NCI-H1417 treated with DMSO at 0.1 percent for 48 hours (cell line): Measurements from ENCODE around the gene POP7.

Source experiments
- DNase-seq: peaks from one replicate; lab custom pipeline; 2025; lab: John Stamatoyannopoulos, UW

Gene POP7

DNA sequence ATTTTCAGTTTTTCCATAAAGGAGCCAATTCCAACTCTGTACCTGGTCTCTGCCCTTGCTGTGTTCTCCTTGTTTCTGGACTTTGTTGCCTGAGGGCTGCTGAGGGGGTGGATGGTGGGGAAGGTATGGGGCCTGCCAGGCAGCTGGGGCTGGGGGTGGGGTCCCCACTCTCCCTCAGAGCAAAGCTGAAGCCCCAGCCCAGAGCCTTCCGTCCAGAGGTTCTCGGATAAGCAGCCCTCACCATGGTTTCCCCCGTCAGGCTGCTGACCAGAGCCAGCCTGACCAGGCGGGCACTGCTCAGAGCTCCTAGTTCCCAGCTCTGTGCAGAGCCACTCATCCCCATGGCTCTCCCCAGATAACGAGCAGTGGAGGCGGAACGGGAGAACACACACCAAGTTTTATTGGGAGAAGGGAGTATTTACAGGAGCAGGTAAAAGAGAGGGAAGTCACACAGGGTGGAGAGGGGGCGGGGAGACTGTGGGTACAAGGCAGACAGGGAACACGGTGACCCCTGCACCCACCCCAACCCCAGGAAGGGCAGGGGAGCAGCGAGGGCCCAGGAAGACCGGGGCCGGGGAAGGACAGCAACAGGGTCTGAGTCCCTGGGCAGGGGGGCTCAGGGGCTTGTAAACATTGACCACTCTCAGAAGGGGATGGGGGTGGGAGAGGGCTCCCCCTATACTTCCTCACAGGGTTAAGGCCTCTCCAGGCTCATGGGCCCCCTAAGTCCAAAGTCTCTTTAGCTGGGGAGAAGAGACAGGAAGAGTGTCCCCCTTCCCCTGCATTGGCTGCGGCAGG, 26.6 kb upstream of the POP7 start:
- DNase-seq = no peak

GRCh38 chr7:100679927-100680575, 25.9 kb upstream of the POP7 start:
- no peak for DNase-seq

GRCh38 chr7:100680576-100681271, 25.2 kb upstream of the POP7 start:
- DNase-seq = no peak

- no peak for DNase-seq
Measured at GRCh38 chr7:100681491-100682227, 24.3 kb upstream of the POP7 start.

DNA sequence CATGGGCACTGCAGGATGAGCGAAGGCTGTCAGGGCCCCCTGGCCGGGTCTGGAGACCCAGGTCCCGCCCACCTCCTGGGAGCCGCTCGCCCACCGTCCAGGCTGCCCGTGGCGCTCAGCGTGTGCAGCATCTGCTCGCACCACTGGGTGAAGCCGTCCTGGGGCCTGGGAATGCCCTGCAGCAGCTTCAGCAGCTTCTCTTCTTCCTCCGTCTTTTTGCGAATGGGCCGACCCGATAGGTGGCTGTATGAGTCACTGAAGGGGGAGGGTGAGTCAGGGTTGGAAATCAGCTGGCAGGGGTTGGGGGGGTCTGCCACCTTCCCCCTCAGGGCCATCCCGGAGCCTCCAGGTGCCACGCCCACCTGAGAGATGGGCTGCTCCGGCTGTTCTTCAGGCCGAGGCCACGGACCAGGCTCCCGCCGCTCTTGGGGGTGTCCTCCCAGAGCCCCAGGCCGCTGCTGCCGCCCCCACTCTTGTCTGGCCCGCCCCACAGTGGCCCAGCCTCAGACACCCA, 23.6 kb upstream of the POP7 start:
- DNase-seq = no peak

DNA sequence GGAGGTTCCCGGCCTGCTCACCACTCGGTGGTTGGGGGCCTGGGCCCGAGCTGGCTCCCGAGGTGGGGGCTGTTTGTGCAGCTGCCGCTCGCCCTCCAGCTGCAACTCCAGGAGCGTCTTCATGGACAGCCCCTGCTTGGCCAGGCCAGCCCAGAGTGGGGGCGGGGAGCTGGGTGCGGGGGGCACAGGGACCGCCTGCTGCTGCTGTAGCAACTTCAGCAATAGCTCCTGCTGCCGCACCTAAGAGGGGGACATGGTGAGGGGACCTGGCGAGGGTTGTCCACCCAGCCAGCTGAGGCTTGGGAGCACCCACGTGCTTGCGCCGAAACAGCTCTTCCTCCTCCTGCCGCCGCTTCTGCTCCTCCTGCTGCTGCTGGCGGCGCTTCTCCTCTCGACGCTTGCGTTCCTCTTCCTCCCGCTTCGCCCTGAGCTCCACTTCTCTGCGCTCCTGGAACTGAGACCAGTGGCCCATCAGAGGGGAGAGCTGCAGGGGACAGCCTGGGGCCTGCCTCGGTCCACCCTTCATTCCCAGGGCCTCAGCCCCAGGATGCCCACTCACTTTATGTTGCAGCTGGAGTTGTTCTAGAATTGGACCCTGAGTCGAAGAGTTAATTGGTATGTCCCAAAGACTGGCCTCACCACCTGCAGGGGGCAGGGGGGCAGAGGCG, 22.8 kb upstream of the POP7 start:
- no peak for DNase-seq

DNA sequence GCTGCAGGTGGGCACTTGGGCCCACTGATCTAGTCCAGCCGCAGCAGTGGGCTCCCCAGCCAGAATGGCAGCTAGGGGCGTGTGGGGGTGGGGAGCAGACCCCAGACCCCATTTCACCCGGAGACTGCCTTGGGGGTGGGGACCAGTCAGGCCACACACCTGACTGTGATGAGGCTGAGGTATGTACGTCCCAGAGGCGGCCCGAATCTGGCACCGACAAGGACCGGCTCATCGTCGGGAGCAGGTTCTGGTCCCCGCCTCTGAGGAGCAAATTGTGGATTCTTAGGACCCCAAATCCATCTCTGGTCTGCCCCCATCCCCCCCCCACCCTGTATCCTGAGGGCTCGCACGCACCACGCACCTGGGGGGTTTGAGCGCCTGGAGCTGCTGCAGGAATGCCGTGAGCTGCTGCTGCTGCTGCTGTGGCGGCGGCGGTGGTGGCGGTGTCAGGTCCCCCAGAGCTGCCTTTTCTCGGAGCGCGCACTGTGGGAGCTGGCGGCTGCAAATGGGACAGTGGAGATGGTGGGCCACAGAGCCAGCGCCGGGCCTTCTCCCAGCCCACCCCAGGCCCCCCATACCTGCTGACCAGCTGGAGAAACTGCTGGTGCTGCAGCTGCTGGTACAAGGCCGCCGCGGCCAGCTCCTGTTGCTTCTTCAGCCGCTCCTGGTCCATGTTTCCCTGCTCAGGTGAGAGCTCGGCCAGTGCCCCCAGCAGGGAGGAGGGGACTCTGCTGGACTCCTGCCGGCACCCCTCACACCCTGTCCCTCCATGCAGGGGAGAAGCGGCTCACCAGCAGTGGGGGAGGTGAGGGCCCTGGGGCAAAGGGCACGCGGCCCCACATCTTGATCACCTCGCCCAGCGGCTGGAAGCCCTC, 22.0 kb upstream of the POP7 start:
- DNase-seq = no peak

DNA sequence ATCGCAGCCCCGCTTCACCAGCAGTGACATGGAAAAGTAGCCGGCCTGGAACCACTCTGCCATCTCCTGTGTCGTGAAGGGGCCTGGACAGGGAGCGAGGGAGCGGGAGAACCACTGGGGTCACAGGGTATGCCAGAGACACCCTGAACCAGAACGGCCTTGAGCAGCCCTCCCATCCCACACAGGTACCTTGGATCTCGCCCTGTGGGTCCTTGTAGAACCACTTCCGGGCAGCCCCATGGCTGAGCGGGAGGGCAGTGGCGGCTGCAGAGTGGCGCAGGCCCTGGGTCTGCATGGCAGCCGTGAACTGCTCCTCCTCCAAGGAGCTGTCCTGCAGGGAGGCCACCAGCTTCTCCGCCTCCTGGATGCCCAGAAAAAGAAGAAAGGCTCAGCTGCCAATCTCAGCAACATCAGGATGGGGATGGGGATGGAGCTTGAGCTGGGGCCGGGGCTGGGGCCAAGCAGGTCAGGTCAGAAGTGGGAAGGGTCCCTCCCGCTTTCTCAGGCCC, 21.3 kb upstream of the POP7 start:
- DNase-seq = no peak

DNA sequence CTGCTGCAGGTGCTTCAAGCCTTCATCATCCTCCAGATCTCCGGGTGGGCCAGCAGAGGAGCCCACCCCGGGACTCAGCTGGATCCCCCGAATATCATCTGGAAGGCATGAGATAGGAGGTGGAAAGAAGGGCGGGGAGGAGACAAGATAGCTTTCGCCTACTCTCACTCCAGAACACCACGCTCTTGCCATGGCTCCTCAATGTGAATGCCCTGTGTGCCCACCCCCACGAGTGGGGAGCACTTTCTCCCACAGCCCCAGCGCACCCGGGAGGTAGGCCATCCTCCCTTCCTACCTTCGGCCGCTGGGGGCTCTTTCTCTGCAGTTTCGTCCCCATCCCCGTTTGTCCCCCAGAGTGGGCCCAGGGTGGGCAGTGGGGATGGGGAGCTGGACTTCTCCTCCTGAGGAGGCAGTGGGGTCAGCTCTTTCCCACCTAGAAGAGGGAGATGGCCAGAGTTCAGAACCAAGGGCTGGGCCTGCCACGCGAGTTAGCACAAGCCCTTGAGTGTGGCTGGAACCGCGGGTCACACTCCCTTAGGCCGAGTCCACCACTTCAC, 20.8 kb upstream of the POP7 start:
- no peak for DNase-seq

DNA sequence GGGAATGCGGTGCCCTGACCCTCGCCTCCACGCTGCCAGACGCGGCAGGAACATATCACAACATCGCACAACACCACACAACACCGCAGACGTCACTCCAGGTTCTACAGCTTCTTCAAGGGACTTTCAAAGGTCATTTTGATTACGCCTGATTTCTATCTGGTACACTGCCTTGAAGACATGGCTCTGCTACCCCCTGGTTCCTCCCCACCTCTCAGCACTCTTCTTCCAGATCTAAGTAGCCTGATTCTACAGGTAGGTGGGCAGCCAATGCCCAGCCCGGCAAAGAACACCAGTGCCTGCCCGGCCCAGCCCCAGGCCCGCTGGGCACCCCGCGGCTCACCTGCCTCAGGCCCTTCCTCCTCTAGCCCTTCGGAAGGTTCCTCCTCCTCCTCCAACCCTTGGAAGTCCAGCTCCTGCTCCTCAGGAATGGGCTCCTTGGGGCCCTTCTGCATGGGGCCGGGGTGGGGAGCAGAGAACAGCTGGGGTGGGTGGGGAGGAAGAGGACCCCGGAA, 20.2 kb upstream of the POP7 start:
- no peak for DNase-seq

GRCh38 chr7:100686201-100686821, 19.6 kb upstream of the POP7 start:
- DNase-seq = no peak

GRCh38 chr7:100686822-100687211, 19.1 kb upstream of the POP7 start:
- DNase-seq = no peak

DNA sequence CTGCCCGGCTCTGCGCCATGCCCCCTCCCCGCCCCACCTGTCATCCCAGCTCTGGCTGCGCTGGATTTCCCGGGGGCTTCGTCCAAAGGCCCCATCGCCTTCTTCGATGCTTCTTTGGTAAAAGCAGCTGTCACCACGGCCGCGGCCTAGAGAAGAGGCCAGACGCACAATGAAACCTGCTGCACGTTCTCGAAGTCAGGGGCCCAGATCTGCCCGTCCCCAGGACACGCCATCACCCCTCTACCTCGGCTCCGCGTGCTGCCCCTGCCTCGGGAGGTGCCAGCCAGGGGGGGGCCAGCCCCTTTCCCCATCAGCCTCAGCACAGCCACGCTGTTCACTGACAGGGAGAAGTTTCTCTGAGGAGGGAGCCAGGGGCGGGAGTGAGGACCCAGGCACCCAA, 18.7 kb upstream of the POP7 start:
- no peak for DNase-seq

- DNase-seq = no peak
Measured at GRCh38 chr7:100687751-100688300, 18.1 kb upstream of the POP7 start.

- DNase-seq = no peak
Measured at GRCh38 chr7:100688326-100688860, 17.5 kb upstream of the POP7 start.

DNA sequence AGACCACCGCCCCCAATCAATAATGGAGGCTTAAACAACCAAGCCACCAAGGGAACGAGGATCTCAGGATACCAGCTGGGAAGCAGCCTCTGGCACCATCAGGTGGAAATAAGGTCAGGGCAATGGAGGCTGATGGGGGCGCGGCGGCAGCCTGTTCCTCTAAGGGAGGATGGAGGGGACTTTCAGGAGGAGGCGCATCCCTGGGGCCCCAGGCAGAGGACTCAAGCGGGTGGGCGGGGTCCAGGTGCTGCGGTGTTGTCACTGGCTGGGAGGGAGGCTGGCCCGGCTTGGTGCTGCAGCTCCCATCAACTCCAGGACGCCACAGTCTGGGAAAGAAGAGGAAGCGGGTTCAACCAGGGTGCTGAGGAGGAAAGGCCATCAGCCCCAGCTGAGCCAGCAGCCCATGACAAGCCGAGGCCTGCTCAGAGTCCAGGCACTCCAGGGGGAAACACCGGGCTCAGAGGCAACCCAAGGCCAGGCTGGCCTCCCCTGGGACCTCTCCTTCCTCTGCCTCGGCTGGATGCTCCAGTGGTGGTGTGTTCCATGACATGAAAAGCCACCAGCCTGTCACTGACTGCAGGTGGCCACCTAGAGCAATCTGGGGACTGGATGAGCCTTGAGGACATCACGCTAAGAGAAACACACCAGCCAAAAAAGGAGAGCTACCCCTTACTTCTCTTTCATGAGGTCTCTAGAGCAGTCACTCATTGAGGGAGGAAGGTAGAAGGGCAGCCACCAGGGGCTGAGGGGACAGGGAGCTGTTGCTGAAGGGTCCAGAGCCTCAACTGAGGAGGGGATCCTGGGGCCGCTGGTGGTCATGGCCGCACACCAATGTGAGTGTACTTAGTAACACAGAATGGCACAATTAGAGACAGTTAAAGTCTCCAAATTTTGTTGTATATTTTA, 16.4 kb upstream of the POP7 start:
- DNase-seq = no peak

DNA sequence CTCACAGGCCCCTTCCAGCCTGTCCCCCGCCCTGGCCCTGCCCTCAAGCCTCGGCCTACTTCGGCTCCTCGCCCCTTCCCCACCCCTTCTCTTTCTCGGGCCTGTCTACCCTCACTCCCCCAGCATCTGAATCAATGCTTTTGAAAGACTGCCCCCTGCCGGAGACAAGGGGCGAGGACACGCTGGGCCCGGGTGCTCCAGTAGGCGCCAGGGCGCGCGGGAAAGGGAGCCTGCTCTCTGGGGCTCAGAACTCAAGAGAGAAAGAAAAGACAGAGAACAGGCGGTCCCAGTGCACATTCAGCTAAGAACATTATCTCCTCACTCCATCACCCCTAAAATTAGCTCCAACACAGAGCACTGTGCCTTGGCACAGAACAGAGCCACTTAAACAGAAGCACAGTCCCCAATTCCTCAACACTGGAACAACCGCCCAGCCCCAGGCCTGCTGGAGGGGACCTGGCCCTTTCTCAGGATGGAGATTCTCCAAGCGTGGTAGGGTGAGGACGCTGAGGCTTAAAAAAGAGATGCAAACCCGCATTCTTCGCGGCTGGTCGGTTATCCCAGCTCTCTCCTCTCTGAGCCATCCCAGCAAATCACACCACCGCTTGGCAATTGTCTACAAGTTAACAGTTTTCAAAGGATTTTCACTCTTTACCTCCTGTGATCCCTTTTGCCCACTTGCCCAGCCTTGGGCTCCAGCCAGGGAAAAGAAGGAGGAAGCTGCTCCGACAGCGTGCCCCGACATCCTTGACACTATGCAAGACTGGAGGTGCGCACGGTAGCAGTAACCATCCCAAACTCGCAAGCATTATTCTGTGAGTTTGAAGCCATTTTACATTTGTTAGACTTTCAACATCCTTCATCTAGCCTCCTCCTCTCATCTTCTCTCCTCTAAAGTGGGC, 14.0 kb upstream of the POP7 start:
- DNase-seq = no peak
